Heart right ventricle (tissue), 16 donors: ENCODE results near the gene PPP3CA. TPM values are rescaled to one million over a fixed set of nuclear protein-coding genes. Genes with fewer than 3 reads are reported as not detected.

Experiments
- ATAC-seq, 8 donors: fragments of 200-7000 bp; cut with Tn5 transposase; one replicate each; pipeline ENCODE4 v1.9.1; 2020; ENCODE audit warnings: mild to moderate bottlenecking in 8 of 8, moderate library complexity in 8 of 8, moderate number of reproducible peaks in 1 of 8
- DNase-seq, 2 donors: peaks; one replicate each; pipeline ENCODE4 v3.0.0-alpha.2; 2020
- H3K27ac ChIP-seq, 10 donors: fragments of 200-600 bp; sonication (generic) in 2 of 10; one replicate each; pipeline versions ENCODE4 v1.5.0 to v1.8.0; 2020 to 2022; ENCODE audit warnings: mild to moderate bottlenecking in 3 of 10
- H3K27me3 ChIP-seq, 7 donors: fragments of 200-600 bp; one replicate each; pipeline ENCODE4 v1.8.0; 2021 to 2022; ENCODE audit warnings: mild to moderate bottlenecking in 2 of 7
- H3K36me3 ChIP-seq, 9 donors: fragments of 200-600 bp; sonication (generic) in 1 of 9; one replicate each; pipeline versions ENCODE4 v1.5.0 to v1.8.0; 2020 to 2022; ENCODE audit warnings: mild to moderate bottlenecking in 2 of 9
- H3K4me1 ChIP-seq, 9 donors: fragments of 200-600 bp; sonication (generic) in 1 of 9; one replicate each; pipeline versions ENCODE4 v1.5.0 to v1.8.0; 2020 to 2022; ENCODE audit warnings: mild to moderate bottlenecking in 4 of 9
- H3K4me3 ChIP-seq, 10 donors: fragments of 200-600 bp; sonication (generic) in 2 of 10; one replicate each; pipeline versions ENCODE4 v1.5.0 to v1.8.0; 2020 to 2022; ENCODE audit warnings: mild to moderate bottlenecking in 7 of 10, moderate library complexity in 2 of 10
- H3K9me3 ChIP-seq, 11 donors: fragments of 200-600 bp in 10 of 11; sonication (generic) in 2 of 11; one replicate each; pipeline versions ENCODE4 v1.5.0 to v1.8.0; 2013 to 2022; ENCODE audit warnings: mild to moderate bottlenecking in 2 of 11, control low read depth in 1 of 11, moderate library complexity in 1 of 11
- CTCF ChIP-seq, 9 donors: fragments of 200-600 bp; sonication (generic) in 2 of 9; IDR thresholded peaks; one replicate each; pipeline versions ENCODE4 v1.5.0 to v1.8.0; 2021 to 2022; ENCODE audit warnings: antibody characterized with exemption in 9 of 9, mild to moderate bottlenecking in 5 of 9, moderate library complexity in 1 of 9
- WGBS, 2 donors: extraction: QIAGEN DNeasy Blood & Tissue Kit; methylation state at CpG; one replicate each; pipeline ENCODE4 v1.1.7; 2013; ENCODE audit warnings: inconsistent platforms in 1 of 2; 5-methylcytosine and 5-hydroxymethylcytosine counted together
- intact Hi-C, 10 donors: fragments of 100-400 bp; cut with DNase I; formaldehyde crosslinking; loops; one replicate each; pipeline versions ENCODE4 v1.11.1 to v1.14.2; 2022
- polyA plus RNA-seq, 2 donors: library from polyadenylated mRNA; stranded (reverse); fragments of 200-250 nt; gene quantifications; one replicate each; pipeline ENCODE4 v1.2.3, GENCODE V29; 2013
- total RNA-seq, 10 donors: library from RNA; stranded (reverse); fragmentation: NEBNext Ultra II Directional in 3 of 10; extraction: Animal tissue kit (Norgen Biotek cat#: 25700) in 3 of 10; gene quantifications; one replicate each; pipeline versions ENCODE4 v1.2.1 to v1.2.4, GENCODE V29; 2021 to 2023
- donor health status: Arrhythmogenic right ventricular cardiomyopathy.
- donor health status: ischemic (EF 13 %, LVEDD 7.1; RV severe dilation, severe dysfunction).
- donor health status: healthy with polysubstance abuse.
- donor health status: DM: no; HTN: yes; CAD: no.
- donor health status: DM: no; HTN: no; CAD: no.
- donor health status: ischemic (EF 25% LVEDD 6.9; RV normal size, moderate dysfunction).
- donor health status: ischemic (EF 25% LVEDD 5.7; RV mildly dilated, moderate dysfunction).
- donor health status: healthy.
- donor health status: DM: yes; HTN: yes; CAD: no.
- donor health status: Ischemic cardiomyopathy.
- donor health status: ischemic (EF 35%, LVEDD 5.7; RV mildly dilated, moderate dysfunction).
- donor health status: nonischemic (EF 11% LVEDD 7.7; RV severe dilation, severe dysfunction).
- donor health status: DM: yes; HTN: yes; CAD: no.
- donor health status: PGD.
- donor health status: ischemic (EF 29% LVEDD 5.4; RV normal size, mild dysfunction).
- donor health status: nonischemic (EF 23%, LVEDD 6.1; RV moderate dilation, normal function).

PPP3CA gene
- total and polyA plus RNA-seq, 12 donors = 8.1 to 30.8 (median 19.1) TPM

DNA sequence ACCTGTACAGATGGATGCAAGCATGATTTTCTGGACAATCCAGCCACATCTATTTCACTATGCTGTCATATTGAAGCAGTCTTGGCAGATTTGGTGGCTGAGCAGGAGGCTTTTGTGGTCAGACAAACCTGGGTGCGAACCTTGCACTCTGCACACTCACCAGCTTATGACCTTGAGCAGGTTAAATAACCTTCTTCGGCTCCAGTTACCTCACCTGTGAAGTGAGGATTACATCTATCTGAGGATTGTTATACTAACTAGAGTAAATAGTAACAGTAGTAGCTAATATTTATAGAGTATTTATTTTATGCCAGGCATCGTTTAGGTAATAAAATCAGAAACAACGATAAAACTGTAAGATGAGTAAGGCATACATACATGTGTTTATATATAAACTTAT, 150.0 kb downstream of the PPP3CA start:
- TF ChIP-seq CTCF (IDR thresholded peaks at IDR 0.05) = no peak
- ATAC-seq (no peak), DNase-seq (no peak)
- no peak overlapping the region for H3K4me3 ChIP-seq
- no peaks in the 10 kb centered on the region for H3K27me3 ChIP-seq
- 94 to 99% methylated on average over 4 of the region's 4 CpGs for WGBS, 2 donors
- no peak overlapping the region for H3K27ac ChIP-seq
- no peaks in the 10 kb centered on the region for H3K9me3 ChIP-seq
- H3K36me3 ChIP-seq = peaks cover 0 to 22% (median 0%) of the 10 kb centered on the region in 9 donors
- intact Hi-C loops = loop anchor here in 2 of 10 donors (5.0 to 10.0 kb wide), 2 partner anchors 147 to 150 kb away; partner anchors contain the start of gene PPP3CA (in 2 of the 2)
- peaks cover 0 to 41% (median 26%) of the 10 kb centered on the region in 9 donors for H3K4me1 ChIP-seq

DNA sequence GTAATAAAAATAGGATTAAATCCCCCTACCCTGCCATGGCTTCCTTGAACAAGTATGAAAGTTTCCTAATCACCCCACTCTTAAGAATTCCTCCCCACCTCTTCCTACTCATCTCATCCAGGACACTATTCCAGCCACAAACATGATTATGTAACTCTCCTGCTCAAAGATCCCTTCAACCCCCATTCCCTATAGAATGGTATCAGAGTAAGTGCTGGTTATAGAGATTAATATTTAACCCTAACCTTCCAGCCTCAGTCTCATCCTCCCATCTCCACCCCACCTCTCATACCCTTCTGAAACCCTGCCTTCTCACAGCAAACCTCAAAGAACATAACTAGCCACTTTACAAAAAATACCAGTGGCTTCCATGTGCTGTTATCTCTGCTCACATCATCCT, 155.1 kb downstream of the PPP3CA start:
- peaks cover 0 to 45% (median 23%) of the 10 kb centered on the region in 9 donors for H3K4me1 ChIP-seq
- H3K36me3 ChIP-seq = peaks cover 0 to 22% (median 0%) of the 10 kb centered on the region in 9 donors
- ATAC-seq (no peak), DNase-seq (no peak)
- intact Hi-C loops = loop anchor here in 4 of 10 donors (5.0 to 10.0 kb wide), 2 partner anchors 153 to 155 kb away; partner anchors contain the start of gene PPP3CA (in 4 of the 4)
- H3K27me3 ChIP-seq = no peaks in the 10 kb centered on the region
- H3K4me3 ChIP-seq = no peak overlapping the region
- H3K27ac ChIP-seq = peak overlapping the region in 8 of 10 donors; percentile 15 to 84 (median 70)
- no peak for TF ChIP-seq CTCF (IDR thresholded peaks at IDR 0.05)
- no peaks in the 10 kb centered on the region for H3K9me3 ChIP-seq

- peak; percentile 64 to 89 for DNase-seq
- Histone ChIP-seq H3K9me3 (no peaks in the 10 kb centered on the region), H3K4me1 (peaks cover 0 to 50% (median 23%) of the 10 kb centered on the region in 9 donors), H3K27me3 (no peaks in the 10 kb centered on the region), H3K4me3 (peak overlapping the region in 4 of 10 donors; percentile 11 to 15 (median 12)), H3K27ac (peak overlapping the region in 9 of 10 donors; percentile 15 to 84 (median 67)), H3K36me3 (peaks cover 0 to 22% (median 0%) of the 10 kb centered on the region in 9 donors)
- TF ChIP-seq CTCF (IDR thresholded peaks at IDR 0.05) = no peak
- 22 to 26% methylated on average over 4 of the region's 4 CpGs for WGBS, 2 donors
- intact Hi-C loops = loop anchor here in 6 of 10 donors (2.0 to 10.0 kb wide), 3 partner anchors 153 to 156 kb away; partner anchors contain the start of gene PPP3CA (in 6 of the 6)
- ATAC-seq = peak; percentile 95 to 100 (median 99)
Observed at GRCh38 chr4:101191302-101192098, 155.8 kb downstream of the PPP3CA start.

GRCh38 chr4:101190751-101191150, 156.6 kb downstream of the PPP3CA start:
- Histone ChIP-seq H3K27ac (peak overlapping the region in 9 of 10 donors; percentile 15 to 84 (median 67)), H3K4me3 (no peak overlapping the region), H3K9me3 (no peaks in the 10 kb centered on the region), H3K36me3 (peaks cover 0 to 20% (median 0%) of the 10 kb centered on the region in 9 donors), H3K27me3 (no peaks in the 10 kb centered on the region), H3K4me1 (peaks cover 0 to 50% (median 23%) of the 10 kb centered on the region in 9 donors)
- intact Hi-C loops = loop anchor here in 6 of 10 donors (2.0 to 10.0 kb wide), 3 partner anchors 154 to 157 kb away; partner anchors contain the start of gene PPP3CA (in 6 of the 6)
- WGBS, 2 donors = 80 to 83% methylated on average over 3 of the region's 3 CpGs
- ATAC-seq = no peak
- TF ChIP-seq CTCF (IDR thresholded peaks at IDR 0.05) = no peak
- DNase-seq = no peak
